Measurements from ENCODE around the gene SEMA3G.

SEMA3G gene

DNA sequence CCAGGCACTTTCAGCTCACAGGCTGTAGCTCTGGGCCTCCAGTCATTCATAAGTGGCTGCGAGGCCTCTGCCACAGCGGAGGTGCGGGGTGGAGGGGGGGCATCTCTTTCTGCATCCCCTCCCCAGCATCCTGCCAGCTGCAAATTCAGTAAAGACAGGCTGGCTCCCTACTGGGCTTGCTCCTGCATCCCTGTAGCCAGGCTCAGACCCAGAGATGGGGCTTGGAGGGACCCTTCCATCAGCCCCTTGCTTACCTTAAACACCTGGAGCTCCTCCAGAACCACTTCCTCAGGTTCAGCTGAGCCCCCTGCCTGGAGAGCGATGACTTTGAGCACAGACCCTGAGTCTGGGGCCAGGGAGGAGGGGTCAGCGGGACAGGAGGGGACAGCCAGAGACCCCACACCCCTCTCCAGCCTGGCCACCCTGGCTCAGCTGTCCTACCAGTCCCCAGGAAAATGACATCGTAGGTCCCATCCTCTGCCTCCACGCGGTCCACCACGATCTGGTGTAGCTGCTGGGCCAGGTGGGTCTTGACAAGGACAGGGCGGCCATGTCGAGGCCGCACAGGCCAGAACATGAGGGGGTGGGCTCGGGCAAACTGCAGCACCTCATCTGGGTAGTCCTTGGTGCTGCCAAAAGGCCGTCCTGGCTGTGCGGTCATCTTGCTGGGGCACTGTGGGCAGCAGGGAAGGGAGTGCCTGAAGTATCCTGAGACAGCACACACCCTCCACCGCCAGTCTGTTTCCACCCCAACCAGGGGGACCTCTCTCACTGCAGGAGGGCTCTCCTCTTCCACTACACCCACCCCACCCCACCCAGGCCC is 5.3 kb downstream of the SEMA3G start:
- TF ChIP-seq, protein P1, sequence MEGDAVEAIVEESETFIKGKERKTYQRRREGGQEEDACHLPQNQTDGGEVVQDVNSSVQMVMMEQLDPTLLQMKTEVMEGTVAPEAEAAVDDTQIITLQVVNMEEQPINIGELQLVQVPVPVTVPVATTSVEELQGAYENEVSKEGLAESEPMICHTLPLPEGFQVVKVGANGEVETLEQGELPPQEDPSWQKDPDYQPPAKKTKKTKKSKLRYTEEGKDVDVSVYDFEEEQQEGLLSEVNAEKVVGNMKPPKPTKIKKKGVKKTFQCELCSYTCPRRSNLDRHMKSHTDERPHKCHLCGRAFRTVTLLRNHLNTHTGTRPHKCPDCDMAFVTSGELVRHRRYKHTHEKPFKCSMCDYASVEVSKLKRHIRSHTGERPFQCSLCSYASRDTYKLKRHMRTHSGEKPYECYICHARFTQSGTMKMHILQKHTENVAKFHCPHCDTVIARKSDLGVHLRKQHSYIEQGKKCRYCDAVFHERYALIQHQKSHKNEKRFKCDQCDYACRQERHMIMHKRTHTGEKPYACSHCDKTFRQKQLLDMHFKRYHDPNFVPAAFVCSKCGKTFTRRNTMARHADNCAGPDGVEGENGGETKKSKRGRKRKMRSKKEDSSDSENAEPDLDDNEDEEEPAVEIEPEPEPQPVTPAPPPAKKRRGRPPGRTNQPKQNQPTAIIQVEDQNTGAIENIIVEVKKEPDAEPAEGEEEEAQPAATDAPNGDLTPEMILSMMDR (IDR thresholded peaks at IDR 0.05; ENCODE audit: extremely low read depth, missing control alignments): no peak
- no peak for DNase-seq (ENCODE audit: low spot score)

DNA sequence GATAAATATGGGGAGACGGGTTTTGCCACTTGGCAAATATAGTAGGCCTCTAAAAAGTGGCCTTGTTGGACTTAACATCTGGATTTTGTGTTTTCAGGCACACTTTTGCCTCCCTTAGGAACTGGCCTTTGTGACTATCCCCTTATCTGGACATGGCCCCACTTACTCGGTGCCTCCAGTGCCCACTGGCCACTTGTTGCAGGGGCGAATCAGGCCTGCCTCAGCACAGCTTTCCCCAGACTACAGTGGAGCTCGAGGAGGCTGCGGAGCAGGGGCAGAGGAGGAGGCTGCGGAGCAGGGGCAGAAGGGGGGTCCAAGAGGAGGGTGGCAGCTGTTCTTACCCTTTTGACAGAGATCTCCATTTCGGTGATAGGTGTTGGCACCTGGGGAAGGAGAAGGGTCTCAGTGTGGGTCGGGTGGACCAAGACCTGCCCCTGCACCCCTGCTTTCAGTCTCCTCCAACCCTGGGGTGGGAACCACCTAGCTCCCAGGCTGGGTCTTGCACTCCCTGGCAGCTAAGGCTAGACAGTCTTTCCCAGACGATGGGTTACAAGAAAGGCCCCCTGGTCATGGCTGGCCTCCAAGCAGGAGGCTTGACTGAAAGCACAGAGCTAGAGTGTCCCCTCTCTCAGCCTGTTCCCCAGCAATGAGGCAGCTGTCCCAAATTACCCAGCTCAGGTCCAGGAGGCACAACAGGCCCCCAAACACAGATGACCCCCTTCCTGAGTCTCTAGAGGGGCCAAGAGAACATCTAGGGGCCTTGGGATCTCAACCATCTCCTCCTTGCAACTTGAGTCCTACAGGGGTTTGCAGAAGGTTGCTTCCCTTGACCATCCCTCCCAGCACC is 6.1 kb downstream of the SEMA3G start:
- no peak for DNase-seq (ENCODE audit: low spot score)
- TF ChIP-seq, protein P1 (IDR thresholded peaks at IDR 0.05; ENCODE audit: extremely low read depth, missing control alignments): no peak

DNA sequence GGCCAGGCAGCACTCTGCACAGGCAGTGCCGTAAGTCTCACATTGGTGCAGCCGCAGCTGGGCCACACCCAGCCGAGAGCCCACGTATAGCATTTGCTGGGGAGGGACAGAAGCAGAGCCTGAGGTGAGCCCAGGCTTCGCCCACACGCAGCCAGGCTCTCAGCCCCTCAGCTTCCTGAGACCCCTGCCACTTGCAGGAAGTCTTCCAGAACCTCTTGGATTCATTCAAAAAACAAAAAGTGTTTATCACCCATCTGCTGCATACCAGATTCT is 6.9 kb downstream of the SEMA3G start:
- TF ChIP-seq, protein P1 (IDR thresholded peaks at IDR 0.05; ENCODE audit: extremely low read depth, missing control alignments): no peak
- DNase-seq (ENCODE audit: low spot score): no peak

DNA sequence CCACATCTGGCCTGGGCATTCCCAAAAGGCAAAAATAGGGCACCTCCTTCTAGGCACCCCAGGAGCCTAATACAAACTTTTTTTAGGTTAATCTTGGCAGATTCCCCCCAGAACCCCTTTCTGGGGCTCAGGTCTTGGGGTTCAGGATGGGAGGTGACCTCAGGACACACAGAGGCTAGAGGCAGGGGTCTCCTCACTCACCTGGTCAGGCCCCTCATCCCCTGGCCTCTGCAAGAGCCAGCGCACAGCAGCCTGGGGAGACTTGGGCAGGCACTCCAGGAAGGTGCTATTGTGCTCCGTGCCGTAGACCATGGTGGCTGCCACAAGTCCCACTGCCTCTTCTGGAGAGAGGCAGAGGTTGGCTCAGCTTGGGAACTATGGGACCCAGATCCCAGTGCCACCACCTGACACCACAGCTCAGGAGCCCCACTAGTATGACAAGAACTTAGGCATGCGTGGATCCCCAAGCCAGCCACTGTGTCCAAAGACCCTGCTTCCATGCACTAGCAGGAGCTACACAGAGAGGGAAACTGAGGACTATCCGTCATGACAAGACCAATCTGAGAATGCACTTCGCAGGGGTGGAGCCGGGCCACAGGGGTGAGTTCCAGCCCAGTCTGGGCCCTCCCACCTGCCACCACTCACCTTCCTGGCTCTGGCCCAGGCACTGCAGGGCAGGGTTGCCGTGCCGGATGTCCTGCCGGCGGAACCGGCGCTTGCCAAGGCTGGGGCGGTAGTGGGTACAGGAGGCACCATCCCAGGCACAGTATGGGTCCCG is 7.4 kb downstream of the SEMA3G start:
- TF ChIP-seq, protein P1 (IDR thresholded peaks at IDR 0.05; ENCODE audit: extremely low read depth, missing control alignments): no peak
- no peak for DNase-seq (ENCODE audit: low spot score)

DNA sequence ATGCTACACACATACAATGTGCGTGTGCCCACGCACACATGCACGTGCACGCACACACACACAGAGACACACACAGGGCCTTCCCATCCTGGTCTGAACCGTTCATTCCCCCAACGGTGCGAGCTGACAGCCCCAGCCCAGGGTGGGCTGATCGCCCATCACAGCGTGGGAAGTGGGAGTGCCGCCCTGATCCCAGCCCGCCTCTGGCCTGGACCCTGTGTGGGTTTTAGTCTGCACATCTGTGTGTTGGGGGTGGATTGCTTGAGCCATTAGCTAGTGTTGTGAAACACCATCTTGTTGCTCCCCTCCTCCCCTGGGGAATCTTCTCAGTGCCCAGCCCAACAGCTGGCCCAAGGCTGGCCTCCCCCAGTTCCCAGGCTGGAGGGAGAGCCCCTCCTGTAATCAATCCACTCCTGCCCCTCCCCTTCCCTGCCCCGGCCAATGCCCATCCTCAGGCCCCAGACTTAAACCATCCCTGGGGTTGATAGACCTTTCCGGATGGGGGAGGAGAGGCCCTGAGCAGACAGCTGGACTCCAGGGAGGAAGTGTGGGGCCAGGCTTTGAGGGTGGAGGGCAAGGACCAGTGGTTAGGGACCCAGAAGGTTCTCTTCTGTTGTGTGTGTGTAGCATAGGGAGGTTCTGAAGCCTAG is 8.3 kb downstream of the SEMA3G start:
- no peak for DNase-seq (ENCODE audit: low spot score)
- TF ChIP-seq, protein P1 (IDR thresholded peaks at IDR 0.05; ENCODE audit: extremely low read depth, missing control alignments): no peak

DNA sequence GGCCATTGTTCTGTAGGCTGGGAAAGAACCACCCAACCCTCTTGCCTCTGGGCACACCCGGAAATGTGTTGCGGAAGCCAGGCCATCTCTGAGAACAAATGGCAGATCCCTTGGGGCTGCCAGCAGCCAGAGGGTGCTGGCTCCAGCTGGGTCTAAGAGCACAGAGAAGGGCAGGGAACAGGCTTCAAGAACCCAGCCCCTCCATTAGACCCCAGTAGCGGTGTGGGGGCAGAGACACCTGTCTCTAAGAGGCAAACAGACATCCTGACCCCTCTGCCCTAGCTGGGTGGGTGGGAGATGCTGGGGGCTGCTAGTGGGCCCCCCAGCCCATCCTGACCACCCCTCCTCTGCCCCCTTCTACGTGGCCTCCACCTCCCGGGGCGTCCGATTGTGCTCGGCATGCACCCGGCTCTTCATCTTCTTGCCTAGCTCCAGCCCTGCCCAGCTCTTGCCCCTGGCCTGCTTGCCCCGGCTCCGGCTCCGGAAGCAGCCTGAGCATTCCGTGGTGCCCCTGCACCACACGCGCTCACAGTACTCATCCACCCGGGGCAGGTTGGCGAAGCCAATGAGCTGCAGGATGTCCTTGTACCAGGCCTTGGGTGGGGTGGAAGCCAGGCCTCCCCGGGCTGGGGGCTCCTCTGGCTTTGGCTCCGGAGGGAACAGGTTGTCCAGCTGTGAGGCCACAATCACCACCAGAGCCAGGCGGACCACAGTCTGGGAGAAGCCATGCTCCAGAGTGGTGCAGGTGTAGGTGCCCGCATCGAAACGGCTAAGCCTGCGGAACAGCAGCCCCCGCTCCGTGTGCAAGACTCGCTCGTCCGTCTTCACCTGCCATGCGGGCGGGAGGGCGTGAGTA is 9.4 kb downstream of the SEMA3G start:
- no peak for DNase-seq (ENCODE audit: low spot score)
- TF ChIP-seq, protein P1 (IDR thresholded peaks at IDR 0.05; ENCODE audit: extremely low read depth, missing control alignments): no peak

Measured in GM20000 (cell line).